Measurements from ENCODE around the gene ZNF653. TPM values are rescaled to one million over a fixed set of nuclear protein-coding genes. Genes with fewer than 3 reads are reported as not detected.

ZNF653 gene
- total and polyA plus RNA-seq, 2 of the 8 experiments (the other 6 are each of a cell fraction or from before 2014, with no cell fraction given) = 7.0 to 7.9 TPM

- no peak overlapping the region for H2BK15ac ChIP-seq (ENCODE audit: low read length)
- DNase-seq (ENCODE audit: low read depth in 1 of 2, low spot score in 2 of 2) (no peak), FAIRE-seq (no peak)
- H3K56ac ChIP-seq (replicated peaks; ENCODE audit: insufficient read length, low read depth, low read length) = no peak overlapping the region
- H3K14ac ChIP-seq (ENCODE audit: insufficient read length) = no peak overlapping the region
- H3K4me1 ChIP-seq (replicated peaks in 1 of 4; ENCODE audit: control insufficient read depth in 3 of 4, insufficient read depth in 4 of 4, low read length in 3 of 4) = peaks cover 0 to 14% (median 2%) of the 10 kb centered on the region in 4 experiments; a peak in 5 of 7 replicates
- H3K4ac ChIP-seq (replicated peaks; ENCODE audit: insufficient read length, low read depth, low read length) = no peak overlapping the region
- H3K36me3 ChIP-seq (ENCODE audit: control insufficient read depth in 2 of 4, insufficient read depth in 4 of 4, low read length in 3 of 4) = no peaks in the 10 kb centered on the region
- H3K23me2 ChIP-seq (ENCODE audit: low read depth, low read length) = no peaks in the 10 kb centered on the region; the same call in 1 of the 2 replicates
- no peaks in the 10 kb centered on the region for H3K79me2 ChIP-seq (ENCODE audit: control insufficient read depth in 1 of 2, insufficient read depth in 2 of 2, low read length in 2 of 2)
- H4K5ac ChIP-seq (ENCODE audit: insufficient read length, low read depth, low read length) = peak overlapping the region; percentile 25
- H3K79me1 ChIP-seq (ENCODE audit: low read depth, low read length) = no peaks in the 10 kb centered on the region
- POLR2A ChIA-PET (ENCODE audit: partially characterized antibody) = interaction anchor here (0.8 to 3.4 kb wide), 4 partner anchors 24 to 190 kb away, joined by 3 to 20 read pairs (median 3); partner anchors contain the start of genes ELAVL3 and ELOF1
- no peak overlapping the region for H2BK20ac ChIP-seq (ENCODE audit: low read length)
- H2BK5ac ChIP-seq (ENCODE audit: low read depth, low read length) = no peak overlapping the region; the same call in 1 of the 2 replicates
- no peak overlapping the region for H2BK12ac ChIP-seq (ENCODE audit: low read depth, low read length)
- no peak overlapping the region for H2BK120ac ChIP-seq (replicated peaks; ENCODE audit: low read depth, low read length)
- H2AFZ ChIP-seq (ENCODE audit: low read length) = no peak overlapping the region
- H2AK5ac ChIP-seq (ENCODE audit: low read depth, low read length) = no peak overlapping the region
- H3K4me3 ChIP-seq (ENCODE audit: extremely low read depth in 1 of 4, insufficient read depth in 2 of 4, low read depth in 3 of 4, low read length in 4 of 4) = no peak overlapping the region
- H3K23ac ChIP-seq (ENCODE audit: insufficient read length) = no peak overlapping the region
- no peak overlapping the region; the same call in 1 of the 2 replicates for H3K18ac ChIP-seq (ENCODE audit: extremely low read depth, low read length)
- no peak overlapping the region for H3K9ac ChIP-seq (replicated peaks in 1 of 4; ENCODE audit: extremely low read depth in 1 of 4, low read depth in 3 of 4, low read length in 3 of 4)
- no peaks in the 10 kb centered on the region for H3K27me3 ChIP-seq (replicated peaks in 1 of 4; ENCODE audit: control insufficient read depth in 3 of 4, extremely low read depth in 1 of 4, insufficient read depth in 3 of 4, low read length in 3 of 4)
- WGBS, 2 experiments (ENCODE audit: extremely low coverage in 1 of 2, insufficient coverage in 1 of 2, insufficient read length in 1 of 2, insufficient replicate concordance in 2 of 2, low coverage in 1 of 2, low lambda C conversion rate in 2 of 2, missing lambda C conversion rate in 1 of 2) = 77% methylated on average over 3 of the region's 18 CpGs; no CpG with 5 or more reads in 1 of the 2 experiments
- no peak overlapping the region for H3K27ac ChIP-seq (ENCODE audit: low read depth, low read length)
- CTCF ChIA-PET (ENCODE audit: partially characterized antibody) = interaction anchor here (0.7 to 3.4 kb wide), 6 partner anchors 10 to 147 kb away, joined by 3 to 17 read pairs (median 4); no protein-coding TSS in a partner anchor
- H4K20me1 ChIP-seq (replicated peaks in 1 of 2; ENCODE audit: control insufficient read depth in 1 of 2, insufficient read depth in 2 of 2, low read length in 2 of 2) = no peaks in the 10 kb centered on the region
- no peak overlapping the region for H4K8ac ChIP-seq (ENCODE audit: extremely low read depth, insufficient read depth, low read length)
- H4K91ac ChIP-seq (replicated peaks; ENCODE audit: insufficient read length, low read length) = no peak overlapping the region
- H3K9me3 ChIP-seq (ENCODE audit: insufficient read depth in 2 of 2, low read depth in 1 of 2, low read length in 1 of 2) = no peaks in the 10 kb centered on the region
- H3K4me2 ChIP-seq (ENCODE audit: insufficient read depth in 1 of 2, low read depth in 2 of 2, low read length in 2 of 2) = no peak overlapping the region
- no peak for TF ChIP-seq TAF1 (IDR thresholded peaks at IDR 0.05; ENCODE audit: low read depth, low read length)
- no peak for TF ChIP-seq KDM5A (IDR thresholded peaks at IDR 0.05; ENCODE audit: low read length)
- TF ChIP-seq SRF (IDR thresholded peaks at IDR 0.05; ENCODE audit: low read depth, low read length) = no peak
- no peak for TF ChIP-seq BRCA1 (IDR thresholded peaks at IDR 0.05; ENCODE audit: low read depth, low read length)
- TF ChIP-seq BCL11A (IDR thresholded peaks at IDR 0.05; ENCODE audit: low read depth in 2 of 2, low read length in 2 of 2) = no peak
- TF ChIP-seq POLR2A (IDR thresholded peaks at IDR 0.05; ENCODE audit: control extremely low read depth in 1 of 2, low read depth in 2 of 2, low read length in 2 of 2) = no peak
- TF ChIP-seq RXRA (IDR thresholded peaks at IDR 0.05; ENCODE audit: insufficient read depth, low read depth, low read length) = no peak
Observed at GRCh38 chr19:11457115-11457514, 48.5 kb downstream of the ZNF653 start.
